Measurements from ENCODE around the gene ABHD8. TPM values are rescaled to one million over a fixed set of nuclear protein-coding genes. Genes with fewer than 3 reads are reported as not detected.

The ABHD8 gene
- total and polyA plus RNA-seq, 2 of the 13 experiments (the other 11 are each of a cell fraction or from before 2014, with no cell fraction given), result 6.3 to 7.2 TPM

GRCh38 chr19:17334414-17335409 is 31.5 kb upstream of the ABHD8 start, which contains the start of gene ANO8 (continued):
- TF ChIP-seq ZNF543 (CRISPR knock-in tag; IDR thresholded peaks at IDR 0.05) (no peak), MXD1 (CRISPR knock-in tag; IDR thresholded peaks at IDR 0.05) (peak; percentile 79; the same call in 1 of the 2 replicates), SNAI1 (CRISPR knock-in tag; IDR thresholded peaks at IDR 0.05; ENCODE audit: borderline replicate concordance) (no peak), TGIF2 (CRISPR knock-in tag; IDR thresholded peaks at IDR 0.05) (peak; percentile 62; the same call in 1 of the 2 replicates), TP53 (CRISPR knock-in tag; conservative IDR thresholded peaks at IDR 0.05) (no peak), ZNF446 (CRISPR knock-in tag; IDR thresholded peaks at IDR 0.05) (peak; percentile 70; the same call in 1 of the 2 replicates), KDM3A (CRISPR knock-in tag; IDR thresholded peaks at IDR 0.05; ENCODE audit: low read depth) (no peak), MED8 (CRISPR knock-in tag; IDR thresholded peaks at IDR 0.05; ENCODE audit: insufficient replicate concordance) (no peak), RAD21 (CRISPR knock-in tag; IDR thresholded peaks at IDR 0.05) (peak; percentile 55), GATAD1 (CRISPR knock-in tag; IDR thresholded peaks at IDR 0.05) (peak; percentile 68), SP2 (CRISPR knock-in tag; IDR thresholded peaks at IDR 0.05) (peak; percentile 66), FOXC1 (CRISPR knock-in tag; IDR thresholded peaks at IDR 0.05; ENCODE audit: borderline replicate concordance) (peak; percentile 64; the same call in 1 of the 2 replicates), ZNF274 (CRISPR knock-in tag; IDR thresholded peaks at IDR 0.05) (peak; percentile 50; the same call in 1 of the 2 replicates), ZMYM3 (CRISPR knock-in tag; IDR thresholded peaks at IDR 0.05) (peak; percentile 87), ZNF234 (CRISPR knock-in tag; conservative IDR thresholded peaks at IDR 0.05) (no peak), ATF1 (CRISPR knock-in tag; IDR thresholded peaks at IDR 0.05) (peak; percentile 49; the same call in 1 of the 2 replicates), MYC (CRISPR knock-in tag; IDR thresholded peaks at IDR 0.05; ENCODE audit: borderline replicate concordance) (peak; percentile 81; the same call in 1 of the 2 replicates), SMC3 (IDR thresholded peaks at IDR 0.05; ENCODE audit: low read length) (no peak), ZNF788 (CRISPR knock-in tag; IDR thresholded peaks at IDR 0.05; ENCODE audit: borderline replicate concordance) (peak; percentile 84; the same call in 1 of the 2 replicates), ZNF782 (CRISPR knock-in tag; IDR thresholded peaks at IDR 0.05; ENCODE audit: borderline replicate concordance) (no peak)
- TF ChIP-seq, protein P1, sequence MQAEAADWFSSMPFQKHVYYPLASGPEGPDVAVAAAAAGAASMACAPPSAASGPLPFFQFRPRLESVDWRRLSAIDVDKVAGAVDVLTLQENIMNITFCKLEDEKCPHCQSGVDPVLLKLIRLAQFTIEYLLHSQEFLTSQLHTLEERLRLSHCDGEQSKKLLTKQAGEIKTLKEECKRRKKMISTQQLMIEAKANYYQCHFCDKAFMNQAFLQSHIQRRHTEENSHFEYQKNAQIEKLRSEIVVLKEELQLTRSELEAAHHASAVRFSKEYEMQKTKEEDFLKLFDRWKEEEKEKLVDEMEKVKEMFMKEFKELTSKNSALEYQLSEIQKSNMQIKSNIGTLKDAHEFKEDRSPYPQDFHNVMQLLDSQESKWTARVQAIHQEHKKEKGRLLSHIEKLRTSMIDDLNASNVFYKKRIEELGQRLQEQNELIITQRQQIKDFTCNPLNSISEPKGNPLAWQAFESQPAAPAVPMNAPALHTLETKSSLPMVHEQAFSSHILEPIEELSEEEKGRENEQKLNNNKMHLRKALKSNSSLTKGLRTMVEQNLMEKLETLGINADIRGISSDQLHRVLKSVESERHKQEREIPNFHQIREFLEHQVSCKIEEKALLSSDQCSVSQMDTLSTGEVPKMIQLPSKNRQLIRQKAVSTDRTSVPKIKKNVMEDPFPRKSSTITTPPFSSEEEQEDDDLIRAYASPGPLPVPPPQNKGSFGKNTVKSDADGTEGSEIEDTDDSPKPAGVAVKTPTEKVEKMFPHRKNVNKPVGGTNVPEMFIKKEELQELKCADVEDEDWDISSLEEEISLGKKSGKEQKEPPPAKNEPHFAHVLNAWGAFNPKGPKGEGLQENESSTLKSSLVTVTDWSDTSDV (CRISPR knock-in tag; IDR thresholded peaks at IDR 0.05), result no peak
- TF ChIP-seq, protein P2, sequence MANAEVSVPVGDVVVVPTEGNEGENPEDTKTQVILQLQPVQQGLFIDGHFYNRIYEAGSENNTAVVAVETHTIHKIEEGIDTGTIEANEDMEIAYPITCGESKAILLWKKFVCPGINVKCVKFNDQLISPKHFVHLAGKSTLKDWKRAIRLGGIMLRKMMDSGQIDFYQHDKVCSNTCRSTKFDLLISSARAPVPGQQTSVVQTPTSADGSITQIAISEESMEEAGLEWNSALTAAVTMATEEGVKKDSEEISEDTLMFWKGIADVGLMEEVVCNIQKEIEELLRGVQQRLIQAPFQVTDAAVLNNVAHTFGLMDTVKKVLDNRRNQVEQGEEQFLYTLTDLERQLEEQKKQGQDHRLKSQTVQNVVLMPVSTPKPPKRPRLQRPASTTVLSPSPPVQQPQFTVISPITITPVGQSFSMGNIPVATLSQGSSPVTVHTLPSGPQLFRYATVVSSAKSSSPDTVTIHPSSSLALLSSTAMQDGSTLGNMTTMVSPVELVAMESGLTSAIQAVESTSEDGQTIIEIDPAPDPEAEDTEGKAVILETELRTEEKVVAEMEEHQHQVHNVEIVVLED (CRISPR knock-in tag; IDR thresholded peaks at IDR 0.05; ENCODE audit: borderline replicate concordance), result peak; percentile 29; the same call in 1 of the 2 replicates
- TF ChIP-seq, protein P3, sequence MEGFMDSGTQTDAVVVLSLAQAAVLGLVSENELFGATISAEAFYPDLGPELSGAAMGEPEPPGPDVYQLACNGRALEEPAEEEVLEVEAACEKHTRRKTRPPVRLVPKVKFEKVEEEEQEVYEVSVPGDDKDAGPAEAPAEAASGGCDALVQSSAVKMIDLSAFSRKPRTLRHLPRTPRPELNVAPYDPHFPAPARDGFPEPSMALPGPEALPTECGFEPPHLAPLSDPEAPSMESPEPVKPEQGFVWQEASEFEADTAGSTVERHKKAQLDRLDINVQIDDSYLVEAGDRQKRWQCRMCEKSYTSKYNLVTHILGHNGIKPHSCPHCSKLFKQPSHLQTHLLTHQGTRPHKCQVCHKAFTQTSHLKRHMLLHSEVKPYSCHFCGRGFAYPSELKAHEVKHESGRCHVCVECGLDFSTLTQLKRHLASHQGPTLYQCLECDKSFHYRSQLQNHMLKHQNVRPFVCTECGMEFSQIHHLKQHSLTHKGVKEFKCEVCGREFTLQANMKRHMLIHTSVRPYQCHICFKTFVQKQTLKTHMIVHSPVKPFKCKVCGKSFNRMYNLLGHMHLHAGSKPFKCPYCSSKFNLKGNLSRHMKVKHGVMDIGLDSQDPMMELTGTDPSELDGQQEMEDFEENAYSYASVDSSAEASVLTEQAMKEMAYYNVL (CRISPR knock-in tag; IDR thresholded peaks at IDR 0.05; ENCODE audit: borderline replicate concordance), result peak; percentile 82; the same call in 1 of the 2 replicates
